ENCODE data around the gene HYOU1.

Gene HYOU1

GRCh38 chr11:119028346-119029068, 28.5 kb downstream of the HYOU1 start:
- TF ChIP-seq REST (IDR thresholded peaks at IDR 0.05; ENCODE audit: insufficient read depth in 1 of 2, low read depth in 2 of 2, low read length in 2 of 2) (no peak), TAF1 (IDR thresholded peaks at IDR 0.05; ENCODE audit: borderline replicate concordance, insufficient read depth, low read length) (no peak)

GRCh38 chr11:119027561-119028345, 29.3 kb downstream of the HYOU1 start:
- TF ChIP-seq FOXP2 (optimal IDR thresholded peaks at IDR 0.05; ENCODE audit: borderline replicate concordance, extremely low read depth, extremely low read length, insufficient read depth): no peak
- TF ChIP-seq SIN3A (IDR thresholded peaks at IDR 0.05; ENCODE audit: borderline replicate concordance, insufficient read depth, low read length): no peak
- TF ChIP-seq POLR2AphosphoS5 (IDR thresholded peaks at IDR 0.05; ENCODE audit: low read depth, low read length): no peak
- TF ChIP-seq TAF1 (IDR thresholded peaks at IDR 0.05; ENCODE audit: borderline replicate concordance, insufficient read depth, low read length): no peak
- no peak for TF ChIP-seq REST (IDR thresholded peaks at IDR 0.05; ENCODE audit: insufficient read depth in 1 of 2, low read depth in 2 of 2, low read length in 2 of 2)

GRCh38 chr11:119026970-119027369, 30.0 kb downstream of the HYOU1 start:
- TF ChIP-seq TAF1 (IDR thresholded peaks at IDR 0.05; ENCODE audit: borderline replicate concordance, insufficient read depth, low read length) (no peak), SIN3A (IDR thresholded peaks at IDR 0.05; ENCODE audit: borderline replicate concordance, insufficient read depth, low read length) (no peak), FOXP2 (optimal IDR thresholded peaks at IDR 0.05; ENCODE audit: borderline replicate concordance, extremely low read depth, extremely low read length, insufficient read depth) (no peak), REST (IDR thresholded peaks at IDR 0.05; ENCODE audit: insufficient read depth in 1 of 2, low read depth in 2 of 2, low read length in 2 of 2) (no peak), POLR2AphosphoS5 (IDR thresholded peaks at IDR 0.05; ENCODE audit: low read depth, low read length) (no peak)

- TF ChIP-seq POLR2AphosphoS5 (IDR thresholded peaks at IDR 0.05; ENCODE audit: low read depth, low read length): no peak
Observed at GRCh38 chr11:119025978-119026766, 30.8 kb downstream of the HYOU1 start.

- no peak for TF ChIP-seq SIN3A (IDR thresholded peaks at IDR 0.05; ENCODE audit: borderline replicate concordance, insufficient read depth, low read length)
- TF ChIP-seq REST (IDR thresholded peaks at IDR 0.05; ENCODE audit: insufficient read depth in 1 of 2, low read depth in 2 of 2, low read length in 2 of 2): no peak
- TF ChIP-seq POLR2AphosphoS5 (IDR thresholded peaks at IDR 0.05; ENCODE audit: low read depth, low read length): no peak
- TF ChIP-seq TAF1 (IDR thresholded peaks at IDR 0.05; ENCODE audit: borderline replicate concordance, insufficient read depth, low read length): no peak
- TF ChIP-seq FOXP2 (optimal IDR thresholded peaks at IDR 0.05; ENCODE audit: borderline replicate concordance, extremely low read depth, extremely low read length, insufficient read depth): no peak
Observed at GRCh38 chr11:119025541-119025940, 31.5 kb downstream of the HYOU1 start.

Data from PFSK-1 (cell line).